Cerebellar cortex (tissue), 1 donor: ENCODE results near the gene CSTPP1.
"Not testable (repeated sequence)": the region's sequence is repeated elsewhere in the genome, so short reads cannot be mapped to it uniquely, and the experiment has no call there.

Experiments used
- DNase-seq: peaks from one replicate; pipeline ENCODE4 v3.0.0-alpha.2; 2015; ENCODE audit warnings: low spot score

CSTPP1 gene

GRCh38 chr11:47050284-47050683 is 113.7 kb downstream of the CSTPP1 start:
- DNase-seq: no peak

- DNase-seq: no peak
These were observed 114.7 kb downstream of the CSTPP1 start for GRCh38 chr11:47051217-47051616.

GRCh38 chr11:47052165-47052564 is 115.6 kb downstream of the CSTPP1 start:
- DNase-seq: no peak

- DNase-seq: no peak
These were observed 116.0 kb downstream of the CSTPP1 start for GRCh38 chr11:47052576-47052975.

- no peak for DNase-seq
These were observed 119.0 kb downstream of the CSTPP1 start for GRCh38 chr11:47055534-47055933.

- DNase-seq: no peak
These were observed 119.8 kb downstream of the CSTPP1 start for GRCh38 chr11:47056261-47056915.

- DNase-seq: no peak
These were observed 120.8 kb downstream of the CSTPP1 start for GRCh38 chr11:47057365-47057764.

GRCh38 chr11:47060807-47061206 is 124.2 kb downstream of the CSTPP1 start:
- no peak for DNase-seq

- no peak for DNase-seq
These were observed 125.0 kb downstream of the CSTPP1 start for GRCh38 chr11:47061429-47062178.

- no peak for DNase-seq
These were observed 126.2 kb downstream of the CSTPP1 start for GRCh38 chr11:47062736-47063135.

GRCh38 chr11:47067401-47067800 is 130.8 kb downstream of the CSTPP1 start:
- DNase-seq: no peak

- DNase-seq: no peak
These were observed 134.2 kb downstream of the CSTPP1 start for GRCh38 chr11:47070769-47071168.

GRCh38 chr11:47071341-47071740 is 134.8 kb downstream of the CSTPP1 start:
- DNase-seq: no peak

GRCh38 chr11:47071791-47072261 is 135.3 kb downstream of the CSTPP1 start:
- DNase-seq: peak; percentile 47

GRCh38 chr11:47078751-47079521 is 142.4 kb downstream of the CSTPP1 start:
- no peak for DNase-seq

- not testable (repeated sequence) for DNase-seq
These were observed 144.2 kb downstream of the CSTPP1 start for GRCh38 chr11:47080775-47081174.

- no peak for DNase-seq
These were observed 147.4 kb downstream of the CSTPP1 start for GRCh38 chr11:47083913-47084312.

GRCh38 chr11:47087801-47088200 is 151.2 kb downstream of the CSTPP1 start:
- DNase-seq: no peak

- no peak for DNase-seq
These were observed 157.0 kb downstream of the CSTPP1 start for GRCh38 chr11:47093541-47093940.

GRCh38 chr11:47096871-47097270 is 160.3 kb downstream of the CSTPP1 start:
- not testable (repeated sequence) for DNase-seq

- not testable (repeated sequence) for DNase-seq
These were observed 161.7 kb downstream of the CSTPP1 start for GRCh38 chr11:47098223-47098622.

GRCh38 chr11:47099214-47099917 is 162.8 kb downstream of the CSTPP1 start:
- no peak for DNase-seq
